HEK293 (cell line): ENCODE data around the gene TXNDC11.

ENCODE experiments used
- CTCF ChIA-PET: fragments of 350-600 bp; formaldehyde crosslinking; extraction: SDS; loops from one replicate; lab custom pipeline; 2021; ENCODE audit warnings: antibody characterized with exemption; lab: Yijun Ruan, JAX
- POLR2A ChIA-PET: fragments of 300-600 bp; formaldehyde crosslinking; extraction: SDS; loops from one replicate; lab custom pipeline; 2020; ENCODE audit warnings: antibody characterized with exemption, inconsistent platforms; lab: Yijun Ruan, JAX
- H3K27ac ChIP-seq: fragments of 200-500 bp; sonication (Bioruptor generic); 2 replicates; pipeline ENCODE4 v1.5.1; 2014; ENCODE audit warnings: low read depth, low read length, control low read depth, inconsistent platforms; ENCODE audit errors: extremely low read depth
- H3K36me3 ChIP-seq, 2 experiments: fragments of 200-500 bp in 1 of 2; sonication (Bioruptor generic) in 1 of 2; 1 replicate in 1 of 2; 2 replicates in 1 of 2; pipeline ENCODE4 v1.5.1; 2014 to 2017; ENCODE audit warnings: inconsistent platforms in 2 of 2, low read length in 2 of 2; ENCODE audit not compliant: control insufficient read depth in 2 of 2, insufficient read depth in 1 of 2
- H3K4me1 ChIP-seq: fragments of 200-500 bp; sonication (Bioruptor generic); 2 replicates; pipeline ENCODE4 v1.5.1; 2014; ENCODE audit warnings: mild to moderate bottlenecking, low read length, inconsistent platforms; ENCODE audit not compliant: control insufficient read depth, insufficient read depth
- H3K4me3 ChIP-seq: 2 replicates; pipeline ENCODE4 v1.5.1; 2011; ENCODE audit warnings: low read depth, mild to moderate bottlenecking, control low read depth, low read length, moderate library complexity
- H3K9me3 ChIP-seq: fragments of 200-500 bp; sonication (Bioruptor generic); 2 replicates; pipeline ENCODE4 v1.5.1; 2014; ENCODE audit warnings: low read depth, low read length, inconsistent platforms; ENCODE audit not compliant: control insufficient read depth, insufficient read depth
- EGR2 ChIP-seq: fragments of 450-650 bp; formaldehyde crosslinking; IDR thresholded peaks from 2 replicates; pipeline ENCODE4 v1.5.1; 2016; ENCODE audit warnings: low read depth, missing biosample characterization, missing genetic modification characterization
- GFI1B ChIP-seq: fragments of 450-650 bp; formaldehyde crosslinking; IDR thresholded peaks from 2 replicates; pipeline ENCODE4 v1.5.1; 2016; ENCODE audit warnings: missing biosample characterization, missing genetic modification characterization
- MEIS1 ChIP-seq: sonication (generic); formaldehyde crosslinking; IDR thresholded peaks from 2 replicates; pipeline ENCODE4 v1.8.1; 2022; ENCODE audit warnings: missing genetic modification reagents, mild to moderate bottlenecking, borderline replicate concordance
- PRDM1 ChIP-seq: fragments of 450-650 bp; formaldehyde crosslinking; IDR thresholded peaks from 2 replicates; pipeline ENCODE4; 2016; ENCODE audit warnings: missing biosample characterization, missing genetic modification characterization
- PRDM10 ChIP-seq: fragments of 450-650 bp; formaldehyde crosslinking; IDR thresholded peaks from 2 replicates; pipeline ENCODE4 v1.5.1; 2016; ENCODE audit warnings: missing biosample characterization, missing genetic modification characterization
- PRDM4 ChIP-seq: fragments of 450-650 bp; formaldehyde crosslinking; IDR thresholded peaks from 2 replicates; pipeline ENCODE4 v1.5.1; 2017; ENCODE audit warnings: missing biosample characterization, missing genetic modification characterization
- RBAK ChIP-seq: fragments of 450-650 bp; formaldehyde crosslinking; IDR thresholded peaks from 2 replicates; pipeline ENCODE4 v1.5.1; 2016; ENCODE audit warnings: missing biosample characterization, missing genetic modification characterization
- SCRT2 ChIP-seq: fragments of 450-650 bp; formaldehyde crosslinking; IDR thresholded peaks from 2 replicates; pipeline ENCODE4 v1.5.1; 2016; ENCODE audit warnings: missing biosample characterization, missing genetic modification characterization
- ZNF146 ChIP-seq: fragments of 450-650 bp; formaldehyde crosslinking; IDR thresholded peaks from 2 replicates; pipeline ENCODE4 v1.5.1; 2016; ENCODE audit warnings: missing biosample characterization, missing genetic modification characterization
- ZNF148 ChIP-seq: fragments of 450-650 bp; formaldehyde crosslinking; IDR thresholded peaks from 2 replicates; pipeline ENCODE4 v1.5.0; 2017; ENCODE audit warnings: missing biosample characterization, missing genetic modification characterization, borderline replicate concordance
- ZNF155 ChIP-seq: fragments of 450-650 bp; formaldehyde crosslinking; IDR thresholded peaks from 2 replicates; pipeline ENCODE4 v1.5.1; 2016; ENCODE audit warnings: missing biosample characterization, missing genetic modification characterization
- ZNF223 ChIP-seq: fragments of 450-650 bp; formaldehyde crosslinking; IDR thresholded peaks from 2 replicates; pipeline ENCODE4 v1.5.1; 2016; ENCODE audit warnings: missing biosample characterization, missing genetic modification characterization
- ZNF248 ChIP-seq: fragments of 450-650 bp; formaldehyde crosslinking; IDR thresholded peaks from 2 replicates; pipeline ENCODE4 v1.5.1; 2017; ENCODE audit warnings: missing biosample characterization, missing genetic modification characterization
- ZNF513 ChIP-seq: fragments of 450-650 bp; IDR thresholded peaks from 2 replicates; pipeline ENCODE4 v1.5.1; 2018; ENCODE audit warnings: missing biosample characterization, missing genetic modification characterization
- ZNF529 ChIP-seq: fragments of 450-650 bp; formaldehyde crosslinking; IDR thresholded peaks from 2 replicates; pipeline ENCODE4 v1.5.1; 2017; ENCODE audit warnings: missing genetic modification characterization, missing biosample characterization; ENCODE audit not compliant: insufficient replicate concordance
- ZNF571 ChIP-seq: fragments of 450-650 bp; formaldehyde crosslinking; IDR thresholded peaks from 2 replicates; pipeline ENCODE4 v1.5.0; 2017; ENCODE audit warnings: missing biosample characterization, missing genetic modification characterization
- ZNF596 ChIP-seq: fragments of 450-650 bp; IDR thresholded peaks from 2 replicates; pipeline ENCODE4 v1.5.0; 2018; ENCODE audit warnings: missing biosample characterization, mild to moderate bottlenecking, missing genetic modification characterization, moderate library complexity
- ZNF621 ChIP-seq: fragments of 450-650 bp; formaldehyde crosslinking; IDR thresholded peaks from 2 replicates; pipeline ENCODE4 v1.5.1; 2017; ENCODE audit warnings: missing biosample characterization, missing genetic modification characterization
- ZNF76 ChIP-seq: fragments of 450-650 bp; formaldehyde crosslinking; IDR thresholded peaks from 2 replicates; pipeline ENCODE4; 2016; ENCODE audit warnings: low read depth, missing biosample characterization, missing genetic modification characterization, borderline replicate concordance
- ZNF843 ChIP-seq: fragments of 450-650 bp; formaldehyde crosslinking; IDR thresholded peaks from 2 replicates; pipeline ENCODE4 v1.5.1; 2016; ENCODE audit warnings: missing biosample characterization, missing genetic modification characterization

TXNDC11 gene

GRCh38 chr16:11736903-11737302 is 5.8 kb downstream of the TXNDC11 start (continued):
- TF ChIP-seq ZNF76 (tag by site-specific recombination), result no peak
- peak; percentile 78 for TF ChIP-seq ZNF843 (tag by site-specific recombination)
- TF ChIP-seq EGR2, result no peak
- TF ChIP-seq, all 188 proteins: peak for 10

- no peaks in the 10 kb centered on the region for H3K9me3 ChIP-seq
- no peak overlapping the region for H3K27ac ChIP-seq
- TF ChIP-seq ZNF146 (tag by site-specific recombination) (no peak), PRDM4 (tag by site-specific recombination) (no peak), ZNF596 (tag by site-specific recombination) (no peak), ZNF571 (tag by site-specific recombination) (no peak), MEIS1 (CRISPR knock-in tag) (no peak), SCRT2 (tag by site-specific recombination) (no peak), PRDM1 (tag by site-specific recombination) (no peak), ZNF529 (no peak), PRDM10 (no peak), ZNF148 (tag by site-specific recombination) (no peak), ZNF621 (no peak), ZNF513 (no peak), ZNF223 (tag by site-specific recombination) (no peak), ZNF155 (no peak), GFI1B (no peak), ZNF248 (tag by site-specific recombination) (no peak), RBAK (tag by site-specific recombination) (no peak)
- peaks cover 8% of the 10 kb centered on the region for H3K4me1 ChIP-seq
- peaks cover 21 to 54% of the 10 kb centered on the region in 2 experiments for H3K36me3 ChIP-seq
- POLR2A ChIA-PET, result no interaction called here
- no peak overlapping the region for H3K4me3 ChIP-seq
- CTCF ChIA-PET, result interaction anchor here (1.3 kb wide), 1 partner anchor 332 kb away, joined by 3 read pairs; no protein-coding TSS in a partner anchor
Measured at GRCh38 chr16:11735787-11736186, 6.9 kb downstream of the TXNDC11 start.
